AG10803 (cell line): ENCODE data around the gene NMT1.
A peak's percentile ranks its signal among the peaks of the same experiment; 100 is the strongest.

Experiments used
- DNase-seq: peaks from one replicate; pipeline ENCODE4 v3.0.0; 2010; ENCODE audit warnings: low read depth
- H3K4me3 ChIP-seq: 2 replicates; pipeline ENCODE4 v1.5.1; 2011; ENCODE audit warnings: mild to moderate bottlenecking, low read length, control low read depth
- CTCF ChIP-seq: conservative IDR thresholded peaks from 2 replicates; pipeline ENCODE4 v1.5.1; 2011; ENCODE audit warnings: mild to moderate bottlenecking, low read length, control low read depth, inconsistent platforms

NMT1 gene

GRCh38 chr17:45060797-45061605 is at the start of gene NMT1:
TSS of gene NMT1 (plus strand) at chr17:45061317. CDS start at chr17:45061330, 13 bp downstream.
- TF ChIP-seq CTCF = no peak
- peak; percentile 99 for DNase-seq
- H3K4me3 ChIP-seq = peak within 1 kb of the TSS; percentile 100

GRCh38 chr17:45011767-45012166 is 49.4 kb upstream of the NMT1 start:
- H3K4me3 ChIP-seq = no peak overlapping the region
- TF ChIP-seq CTCF = no peak
- DNase-seq = no peak

GRCh38 chr17:45013021-45013997 is 47.8 kb upstream of the NMT1 start:
- DNase-seq = no peak
- TF ChIP-seq CTCF = no peak

DNA sequence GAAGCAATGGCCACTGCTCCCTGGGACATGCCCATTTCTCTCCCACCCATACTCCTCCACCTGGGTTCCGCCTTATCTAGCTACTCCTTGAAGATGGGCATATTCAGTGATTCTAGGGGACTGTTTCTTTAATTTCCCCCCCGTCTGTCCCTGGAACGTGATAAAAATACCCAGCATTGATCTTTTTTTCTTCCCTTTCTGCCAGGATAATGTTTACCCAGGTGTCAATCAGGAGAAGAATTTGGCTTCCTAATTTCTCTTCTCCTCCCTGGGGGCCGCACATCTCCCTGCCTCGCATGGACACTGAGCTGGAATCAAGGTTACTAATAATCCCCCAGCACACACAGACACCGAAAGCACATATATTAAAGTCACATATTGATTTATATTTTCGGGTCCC is 44.9 kb upstream of the NMT1 start:
- TF ChIP-seq CTCF = no peak
- no peak overlapping the region for H3K4me3 ChIP-seq
- no peak for DNase-seq

More at GRCh38 chr17:45013021-45013997, 47.8 kb upstream of the NMT1 start:
- no peak overlapping the region for H3K4me3 ChIP-seq

- H3K4me3 ChIP-seq = no peak overlapping the region
- peak; percentile 19 for DNase-seq
- TF ChIP-seq CTCF = peak; percentile 39
These were observed 44.3 kb upstream of the NMT1 start for GRCh38 chr17:45016823-45017222.

DNA sequence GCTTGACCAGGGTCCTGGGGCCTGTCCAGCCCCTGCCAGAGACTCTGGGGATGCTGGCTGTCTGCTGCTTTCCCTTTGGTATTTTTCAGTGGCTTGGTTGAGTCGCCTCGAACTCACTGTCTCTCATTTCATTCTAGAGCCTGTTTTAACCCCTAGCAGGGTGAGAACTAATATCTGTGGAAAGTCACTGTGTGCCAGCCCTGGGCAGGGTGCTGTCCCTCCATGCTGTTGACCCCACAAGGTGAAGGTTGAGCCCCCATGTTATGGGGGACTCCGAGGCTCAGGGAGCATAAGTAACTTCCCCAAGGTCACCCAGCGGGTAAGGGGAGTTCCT is 42.6 kb upstream of the NMT1 start:
- peak overlapping the region; percentile 60 for H3K4me3 ChIP-seq
- no peak for TF ChIP-seq CTCF

More for the DNA sequence above, 42.6 kb upstream of the NMT1 start:
- DNase-seq = no peak
